GM21529 (cell line): ENCODE measurements around the gene TAF3.

Experiments used
- ATAC-seq: cut with Tn5 transposase; IDR thresholded peaks from one replicate; pipeline ENCODE4 v1.9.1; 2021; ENCODE audit not compliant: unreplicated experiment

TAF3 gene

GRCh38 chr10:7876541-7877127 is 58.3 kb downstream of the TAF3 start:
- no peak for ATAC-seq

- no peak for ATAC-seq
These were observed 62.8 kb downstream of the TAF3 start for GRCh38 chr10:7881119-7881518.

- no peak for ATAC-seq
These were observed 67.8 kb downstream of the TAF3 start for GRCh38 chr10:7886056-7886455.

GRCh38 chr10:7887174-7887816 is 69.0 kb downstream of the TAF3 start:
- no peak for ATAC-seq

GRCh38 chr10:7889947-7890542 is 71.7 kb downstream of the TAF3 start:
- no peak for ATAC-seq

GRCh38 chr10:7890781-7891180 is 72.5 kb downstream of the TAF3 start:
- no peak for ATAC-seq

- no peak for ATAC-seq
These were observed 73.3 kb downstream of the TAF3 start for GRCh38 chr10:7891634-7892033.

GRCh38 chr10:7892146-7892545 is 73.8 kb downstream of the TAF3 start:
- ATAC-seq: no peak

GRCh38 chr10:7895699-7896090 is 77.4 kb downstream of the TAF3 start:
- ATAC-seq: no peak

GRCh38 chr10:7896297-7896696 is 78.0 kb downstream of the TAF3 start:
- ATAC-seq: no peak

GRCh38 chr10:7901256-7901655 is 83.0 kb downstream of the TAF3 start:
- no peak for ATAC-seq

GRCh38 chr10:7902413-7902812 is 84.1 kb downstream of the TAF3 start:
- ATAC-seq: no peak

GRCh38 chr10:7903851-7904250 is 85.5 kb downstream of the TAF3 start:
- ATAC-seq: no peak

- ATAC-seq: no peak
These were observed 87.8 kb downstream of the TAF3 start for GRCh38 chr10:7906128-7906527.

- ATAC-seq: no peak
These were observed 90.4 kb downstream of the TAF3 start for GRCh38 chr10:7908541-7909210.

- no peak for ATAC-seq
These were observed 95.0 kb downstream of the TAF3 start for GRCh38 chr10:7913126-7913872.

GRCh38 chr10:7915923-7916536 is 97.7 kb downstream of the TAF3 start:
- no peak for ATAC-seq

- no peak for ATAC-seq
These were observed 99.4 kb downstream of the TAF3 start for GRCh38 chr10:7917736-7918135.

- no peak for ATAC-seq
These were observed 104.4 kb downstream of the TAF3 start for GRCh38 chr10:7922707-7923106.

- no peak for ATAC-seq
These were observed 110.2 kb downstream of the TAF3 start for GRCh38 chr10:7928536-7928935.
